AG04450 (cell line): ENCODE results near the gene SV2C. TPM values are rescaled to one million over a fixed set of nuclear protein-coding genes. Genes with fewer than 3 reads are reported as not detected.

ENCODE experiments used
- CTCF ChIA-PET: fragments of 300-600, 350-600 bp; formaldehyde crosslinking; extraction: SDS; loops from one replicate; lab custom pipeline; 2022; ENCODE audit warnings: antibody characterized with exemption, inconsistent platforms; lab: Charles Lee
- POLR2A ChIA-PET: fragments of 350-600 bp; formaldehyde crosslinking; extraction: SDS; loops from one replicate; lab custom pipeline; 2021; ENCODE audit warnings: antibody characterized with exemption, inconsistent platforms; lab: Yijun Ruan, JAX
- DNase-seq: peaks from one replicate; pipeline ENCODE4 v3.0.0-alpha.2; 2011; ENCODE audit warnings: low read depth, low spot score
- H3K27ac ChIP-seq: one replicate; pipeline ENCODE4 v1.5.1; 2012; ENCODE audit warnings: low read depth, low read length, control low read depth
- H3K27me3 ChIP-seq: one replicate; pipeline ENCODE4 v1.6.0; 2012; ENCODE audit warnings: low read length; ENCODE audit not compliant: control insufficient read depth, insufficient read depth
- H3K4me3 ChIP-seq: 2 replicates; pipeline ENCODE4 v1.5.1; 2011; ENCODE audit warnings: mild to moderate bottlenecking, low read depth, low read length, control low read depth
- H3K9me3 ChIP-seq: 2 replicates; pipeline ENCODE4 v1.5.1; 2012; ENCODE audit warnings: low read length; ENCODE audit not compliant: control insufficient read depth, insufficient read depth
- CTCF ChIP-seq: IDR thresholded peaks from 2 replicates; pipeline ENCODE4 v1.5.1; 2011; ENCODE audit warnings: low read depth, low read length, control low read depth, inconsistent platforms
- polyA plus RNA-seq: library from polyadenylated mRNA; depleted of rRNA; stranded (reverse); fragments of >200 nt; gene quantifications from 2 replicates; pipeline ENCODE4 v1.2.3, GENCODE V29; 2011

SV2C gene
- polyA plus RNA-seq, 1 experiment = not detected

GRCh38 chr5:76204191-76204590 is 121.0 kb downstream of the SV2C start:
- no peak for TF ChIP-seq CTCF
- Histone ChIP-seq H3K27me3 (no peaks in the 10 kb centered on the region), H3K9me3 (no peaks in the 10 kb centered on the region), H3K27ac (no peak overlapping the region), H3K4me3 (no peak overlapping the region)
- CTCF ChIA-PET = interaction anchor here (1.5 kb wide), 1 partner anchor 29 kb away, joined by 5 read pairs; no protein-coding TSS in a partner anchor
- DNase-seq = no peak
- POLR2A ChIA-PET = no interaction called here

GRCh38 chr5:76204713-76205112 is 121.5 kb downstream of the SV2C start:
- POLR2A ChIA-PET = no interaction called here
- H3K27ac ChIP-seq = no peak overlapping the region
- CTCF ChIA-PET = interaction anchor here (1.5 kb wide), 1 partner anchor 29 kb away, joined by 5 read pairs; no protein-coding TSS in a partner anchor

GRCh38 chr5:76207120-76207519 is 123.9 kb downstream of the SV2C start:
- CTCF ChIA-PET = interaction anchor here (2.3 kb wide), 1 partner anchor 32 kb away, joined by 9 read pairs; no protein-coding TSS in a partner anchor
- H3K27ac ChIP-seq = no peak overlapping the region
- no peaks in the 10 kb centered on the region for H3K27me3 ChIP-seq
- no peak for TF ChIP-seq CTCF
- no peak overlapping the region for H3K4me3 ChIP-seq
- POLR2A ChIA-PET = no interaction called here
- H3K9me3 ChIP-seq = 0 out of 2 replicates have a peak, but pooled peaks cover 2% of the 10 kb centered on the region
- no peak for DNase-seq

More at GRCh38 chr5:76204713-76205112, 121.5 kb downstream of the SV2C start:
- TF ChIP-seq CTCF = no peak
- no peak for DNase-seq
- 0 out of 2 replicates have a peak, but pooled peaks cover 2% of the 10 kb centered on the region for H3K9me3 ChIP-seq
- H3K4me3 ChIP-seq = no peak overlapping the region
- no peaks in the 10 kb centered on the region for H3K27me3 ChIP-seq

GRCh38 chr5:76209297-76209696 is 126.1 kb downstream of the SV2C start:
- Histone ChIP-seq H3K27ac (no peak overlapping the region), H3K9me3 (0 out of 2 replicates have a peak, but pooled peaks cover 2% of the 10 kb centered on the region), H3K4me3 (no peak overlapping the region), H3K27me3 (no peaks in the 10 kb centered on the region)
- no peak for DNase-seq
- POLR2A ChIA-PET = no interaction called here
- no peak for TF ChIP-seq CTCF
- CTCF ChIA-PET = interaction anchor here (1.4 kb wide), 1 partner anchor 34 kb away, joined by 3 read pairs; no protein-coding TSS in a partner anchor

- Histone ChIP-seq H3K4me3 (no peak overlapping the region), H3K27ac (no peak overlapping the region), H3K27me3 (no peaks in the 10 kb centered on the region), H3K9me3 (0 out of 2 replicates have a peak, but pooled peaks cover 2% of the 10 kb centered on the region)
- ChIA-PET CTCF (no interaction called here), POLR2A (no interaction called here)
- TF ChIP-seq CTCF = no peak
- DNase-seq = no peak
These were observed 127.8 kb downstream of the SV2C start for GRCh38 chr5:76210946-76211345.
